ENCODE results near the gene TAF1.
"Not testable (repeated sequence)": the region's sequence is repeated elsewhere in the genome, so short reads cannot be mapped to it uniquely, and the experiment has no call there.

The TAF1 gene

DNA sequence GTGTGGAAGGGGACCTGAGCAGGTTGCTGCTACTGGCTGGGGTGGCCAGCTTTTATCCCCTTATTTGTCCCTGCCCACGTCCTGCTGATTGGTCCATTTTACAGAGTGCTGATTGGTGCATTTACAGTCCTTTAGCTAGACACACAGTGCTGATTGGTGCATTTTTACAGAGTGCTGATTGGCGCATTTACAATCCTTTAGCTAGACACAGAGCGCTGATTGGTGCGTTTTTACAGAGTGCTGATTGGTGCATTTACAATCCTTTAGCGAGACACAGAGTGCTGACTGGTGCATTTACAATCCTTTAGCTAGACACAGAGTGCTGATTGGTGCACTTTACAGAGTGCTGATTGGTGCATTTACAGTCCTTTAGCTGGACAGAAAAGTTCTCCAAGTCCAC is 135.9 kb downstream of the TAF1 start:
- not testable (repeated sequence) for DNase-seq (ENCODE audit: low spot score)

DNA sequence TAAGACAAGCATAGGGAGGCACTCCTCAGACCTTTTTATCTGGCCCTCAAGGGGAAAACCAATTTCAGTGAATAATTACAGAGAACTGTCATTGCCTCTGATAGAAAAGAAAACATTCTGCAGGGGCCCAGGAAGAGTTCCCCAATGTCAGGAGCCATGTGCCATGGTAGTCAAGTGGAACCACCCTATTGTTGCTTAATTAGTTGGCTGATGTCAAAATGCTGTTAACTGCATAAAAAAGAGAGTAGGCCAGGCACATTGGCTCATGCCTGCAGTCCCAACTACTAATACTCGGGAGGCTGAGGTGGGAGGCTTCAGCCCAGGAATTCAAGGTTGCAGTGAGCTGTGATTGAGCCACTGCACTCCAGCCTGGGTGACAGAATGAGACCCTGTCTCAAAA is 138.2 kb downstream of the TAF1 start:
- no peak for DNase-seq (ENCODE audit: low spot score)

DNA sequence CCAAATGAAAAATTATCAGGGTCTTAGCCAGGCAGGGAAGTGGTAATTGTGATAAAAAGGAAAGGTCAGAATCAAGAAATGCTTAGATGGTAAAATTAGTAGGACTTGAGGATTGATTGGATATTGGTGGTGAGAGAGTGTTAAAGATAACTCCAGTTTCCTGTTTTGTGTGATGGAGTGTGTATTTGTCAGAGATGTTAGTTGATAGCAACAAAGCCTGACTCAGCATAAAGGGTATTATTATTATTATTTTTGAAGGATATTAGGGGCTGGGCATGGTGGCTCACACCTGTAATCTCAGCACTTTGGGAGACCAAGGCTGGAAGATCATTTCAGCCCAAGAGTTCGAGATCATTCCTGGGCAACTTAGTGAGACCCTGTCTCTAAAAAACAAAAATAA is 143.1 kb downstream of the TAF1 start:
- DNase-seq (ENCODE audit: low spot score): no peak

DNA sequence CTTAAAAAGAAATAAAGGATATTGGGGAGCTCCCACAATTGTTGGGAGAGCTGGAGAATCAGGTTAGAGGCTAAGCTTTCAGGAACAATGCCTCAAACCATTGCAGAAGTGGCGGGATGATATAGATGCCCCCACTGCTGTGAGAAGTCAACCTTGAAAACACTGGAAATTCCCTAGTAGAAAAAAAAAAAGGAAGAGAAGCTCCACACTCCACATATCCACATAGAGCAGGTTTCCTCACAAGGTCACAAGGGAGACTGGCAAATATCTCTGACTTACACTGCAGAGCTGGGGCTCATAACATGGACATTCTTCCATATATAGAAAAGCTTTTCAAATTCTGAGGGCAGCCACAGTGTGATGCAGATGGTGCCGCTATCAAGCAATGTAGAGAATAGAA is 144.0 kb downstream of the TAF1 start:
- DNase-seq (ENCODE audit: low spot score): no peak

DNA sequence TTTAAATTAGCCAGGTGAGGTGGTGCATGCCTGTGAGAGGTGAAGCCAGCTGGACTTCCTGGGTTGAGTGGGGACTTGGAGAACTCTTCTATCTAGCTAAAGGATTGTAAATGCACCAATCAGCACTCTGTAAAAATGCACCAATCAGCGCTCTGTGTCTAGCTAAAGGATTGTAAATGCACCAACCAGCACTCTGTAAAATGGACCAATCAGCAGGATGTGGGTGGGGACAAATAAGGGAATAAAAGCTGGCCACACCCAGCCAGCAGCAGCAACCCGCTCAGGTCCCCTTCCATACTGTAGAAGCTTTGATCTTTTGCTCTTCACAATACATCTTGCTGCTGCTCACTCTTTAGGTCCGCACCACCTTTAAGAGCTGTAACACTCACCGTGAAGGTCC is 147.6 kb downstream of the TAF1 start:
- not testable (repeated sequence) for DNase-seq (ENCODE audit: low spot score)

DNA sequence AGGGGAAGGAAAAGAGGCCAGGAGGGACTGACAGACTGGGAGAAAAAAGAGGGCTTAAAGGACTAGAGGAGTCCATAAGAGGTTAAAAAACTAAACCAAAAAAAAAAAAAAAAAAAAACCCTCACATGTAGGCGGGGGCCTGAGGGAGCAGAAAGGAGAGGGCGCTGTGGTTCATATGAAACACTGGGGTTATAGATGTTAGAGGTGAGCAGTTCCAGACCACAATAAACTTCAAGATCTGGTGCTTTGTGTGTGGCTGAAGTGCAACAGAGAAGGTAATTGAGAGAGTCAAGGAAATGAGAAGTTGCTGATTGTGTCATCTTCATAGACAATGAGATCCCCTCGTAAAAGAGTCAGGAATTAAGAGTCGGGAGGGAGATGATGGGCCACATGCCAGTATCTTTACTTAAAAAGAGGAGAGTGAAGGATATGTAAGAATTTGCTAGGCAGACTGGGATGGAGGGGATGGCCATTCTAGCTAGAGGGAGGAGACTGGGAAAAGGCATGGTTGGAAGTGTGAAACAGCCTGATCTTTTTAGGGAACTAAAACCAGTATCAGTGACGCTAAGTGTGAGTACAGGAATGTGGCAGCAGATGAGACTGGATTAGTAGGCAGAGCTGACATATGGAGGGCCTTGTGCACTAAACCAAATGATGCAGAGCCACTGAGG is 148.3 kb downstream of the TAF1 start:
- no peak for DNase-seq (ENCODE audit: low spot score)

DNA sequence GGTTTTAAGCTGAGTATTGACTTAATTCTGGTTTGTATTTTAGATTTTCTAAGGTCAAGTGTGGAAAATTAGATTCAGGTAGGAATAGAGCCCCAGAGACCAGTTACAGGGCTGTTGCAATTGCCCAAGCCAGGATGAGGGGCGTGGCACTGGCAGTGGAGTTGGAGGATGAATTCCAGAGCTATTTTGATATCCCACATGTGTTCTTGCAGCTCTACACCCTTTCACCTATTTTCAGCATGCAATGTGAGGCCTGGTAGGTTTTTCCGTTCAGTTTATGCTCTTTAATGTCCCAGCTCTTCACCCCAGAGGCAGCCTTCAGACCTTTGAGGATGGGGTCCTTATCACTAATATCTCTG is 148.9 kb downstream of the TAF1 start:
- DNase-seq (ENCODE audit: low spot score): no peak
